GM10248 (cell line): ENCODE data around the gene FCHO2.
"Not testable (repeated sequence)": the region's sequence is repeated elsewhere in the genome, so short reads cannot be mapped to it uniquely, and the experiment has no call there.

Source experiments
- CTCF ChIA-PET: fragments of 300-600 bp; sonication (Branson Sonifier 250); formaldehyde crosslinking; extraction: SDS; loops from one replicate; lab custom pipeline; 2021; ENCODE audit warnings: antibody characterized with exemption; lab: Yijun Ruan, JAX
- POLR2A ChIA-PET: fragments of 350-650 bp; sonication (Branson Sonifier 250); formaldehyde crosslinking; extraction: SDS; loops from one replicate; lab custom pipeline; 2020; ENCODE audit warnings: antibody characterized with exemption; lab: Yijun Ruan, JAX
- DNase-seq: peaks from one replicate; pipeline ENCODE4 v3.0.0; 2012; ENCODE audit errors: extremely low spot score
- TF ChIP-seq, protein P1 (sequence below): IDR thresholded peaks from 2 replicates; pipeline ENCODE4 v1.5.1; 2012; ENCODE audit warnings: mild to moderate bottlenecking, low read depth; ENCODE audit errors: extremely low read depth, missing control alignments, control extremely low read depth

The FCHO2 gene

DNA sequence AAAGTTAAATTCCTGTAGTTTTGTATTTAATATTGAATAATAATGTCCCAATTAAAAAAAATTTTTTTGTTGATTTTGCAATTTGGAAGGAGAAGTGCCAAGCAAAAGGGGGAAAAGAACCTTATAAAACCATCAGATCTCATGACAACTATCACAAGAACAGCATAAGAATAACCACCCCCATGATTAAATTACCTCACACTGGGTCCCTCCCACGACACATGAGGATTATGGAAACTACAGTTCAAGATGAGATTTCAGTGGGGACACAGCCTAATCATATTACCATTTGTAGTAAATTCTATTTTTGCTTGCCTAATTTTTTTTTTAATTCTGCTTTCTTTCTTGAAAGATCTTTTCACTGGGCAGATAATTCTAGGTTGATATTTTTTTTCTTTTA, 33.4 kb upstream of the FCHO2 start:
- CTCF ChIA-PET = interaction anchor here (1.9 kb wide), 1 partner anchor 33 kb away, joined by 5 read pairs; the partner anchor contains the start of gene FCHO2
- POLR2A ChIA-PET = no interaction called here

DNA sequence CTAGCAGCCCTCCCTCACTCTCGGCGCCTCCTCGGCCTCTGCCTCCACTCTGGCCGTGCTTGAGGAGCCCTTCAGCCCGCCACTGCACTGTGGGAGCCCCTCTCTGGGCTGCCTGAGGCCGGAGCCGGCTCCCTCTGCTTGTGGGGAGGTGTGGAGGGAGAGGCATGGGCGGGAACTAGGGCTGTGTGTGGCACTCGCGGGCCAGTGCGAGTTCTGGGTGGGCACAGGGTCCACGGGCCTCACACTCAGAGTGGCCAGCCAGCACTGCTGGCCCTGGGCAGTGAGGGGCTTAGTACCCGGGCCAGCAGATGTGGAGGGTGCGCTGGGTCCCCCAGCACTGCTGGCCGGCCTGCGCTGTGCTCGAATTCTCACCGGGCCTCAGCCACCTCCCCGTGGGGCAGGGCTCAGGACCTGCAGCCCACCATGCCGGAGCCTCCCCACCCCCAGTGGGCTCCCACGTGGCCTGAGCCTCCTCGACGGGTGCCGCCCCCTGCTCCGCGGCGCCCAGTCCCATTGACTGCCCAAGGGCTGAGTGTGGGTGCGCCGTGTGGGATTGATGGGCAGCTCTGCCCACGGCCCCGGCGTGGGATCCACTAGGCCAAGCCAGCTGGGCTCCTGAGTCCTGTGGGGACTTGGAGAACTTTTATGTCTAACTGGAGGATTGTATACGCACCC, 30.4 kb upstream of the FCHO2 start:
- POLR2A ChIA-PET = no interaction called here
- CTCF ChIA-PET = interaction anchor here (1.5 kb wide), 1 partner anchor 11 kb away, joined by 5 read pairs; no protein-coding TSS in a partner anchor
- TF ChIP-seq, protein P1, sequence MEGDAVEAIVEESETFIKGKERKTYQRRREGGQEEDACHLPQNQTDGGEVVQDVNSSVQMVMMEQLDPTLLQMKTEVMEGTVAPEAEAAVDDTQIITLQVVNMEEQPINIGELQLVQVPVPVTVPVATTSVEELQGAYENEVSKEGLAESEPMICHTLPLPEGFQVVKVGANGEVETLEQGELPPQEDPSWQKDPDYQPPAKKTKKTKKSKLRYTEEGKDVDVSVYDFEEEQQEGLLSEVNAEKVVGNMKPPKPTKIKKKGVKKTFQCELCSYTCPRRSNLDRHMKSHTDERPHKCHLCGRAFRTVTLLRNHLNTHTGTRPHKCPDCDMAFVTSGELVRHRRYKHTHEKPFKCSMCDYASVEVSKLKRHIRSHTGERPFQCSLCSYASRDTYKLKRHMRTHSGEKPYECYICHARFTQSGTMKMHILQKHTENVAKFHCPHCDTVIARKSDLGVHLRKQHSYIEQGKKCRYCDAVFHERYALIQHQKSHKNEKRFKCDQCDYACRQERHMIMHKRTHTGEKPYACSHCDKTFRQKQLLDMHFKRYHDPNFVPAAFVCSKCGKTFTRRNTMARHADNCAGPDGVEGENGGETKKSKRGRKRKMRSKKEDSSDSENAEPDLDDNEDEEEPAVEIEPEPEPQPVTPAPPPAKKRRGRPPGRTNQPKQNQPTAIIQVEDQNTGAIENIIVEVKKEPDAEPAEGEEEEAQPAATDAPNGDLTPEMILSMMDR = no peak
- DNase-seq = no peak

More for the DNA sequence above, 33.4 kb upstream of the FCHO2 start:
- TF ChIP-seq, protein P1 = no peak
- no peak for DNase-seq

DNA sequence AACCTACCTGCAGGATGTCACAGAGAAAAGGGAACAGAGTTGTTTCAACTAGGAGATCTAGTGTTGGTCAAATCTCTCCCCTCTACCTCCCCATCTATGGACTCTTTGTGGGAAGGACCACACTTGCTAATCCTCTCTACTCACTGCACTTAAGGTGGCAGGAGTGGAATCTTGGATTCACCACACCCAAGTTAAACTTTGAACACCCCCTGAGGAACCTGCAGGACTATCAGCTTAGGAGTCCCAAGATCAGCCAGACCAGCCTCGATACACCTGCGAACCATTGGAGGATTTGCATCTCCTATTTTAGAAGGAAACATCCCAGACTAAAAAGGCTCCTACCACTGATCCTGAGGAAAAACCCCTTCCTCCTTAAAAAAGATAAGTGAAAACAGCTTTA, 23.2 kb upstream of the FCHO2 start:
- CTCF ChIA-PET, POLR2A ChIA-PET, DNase-seq: not testable (repeated sequence)

DNA sequence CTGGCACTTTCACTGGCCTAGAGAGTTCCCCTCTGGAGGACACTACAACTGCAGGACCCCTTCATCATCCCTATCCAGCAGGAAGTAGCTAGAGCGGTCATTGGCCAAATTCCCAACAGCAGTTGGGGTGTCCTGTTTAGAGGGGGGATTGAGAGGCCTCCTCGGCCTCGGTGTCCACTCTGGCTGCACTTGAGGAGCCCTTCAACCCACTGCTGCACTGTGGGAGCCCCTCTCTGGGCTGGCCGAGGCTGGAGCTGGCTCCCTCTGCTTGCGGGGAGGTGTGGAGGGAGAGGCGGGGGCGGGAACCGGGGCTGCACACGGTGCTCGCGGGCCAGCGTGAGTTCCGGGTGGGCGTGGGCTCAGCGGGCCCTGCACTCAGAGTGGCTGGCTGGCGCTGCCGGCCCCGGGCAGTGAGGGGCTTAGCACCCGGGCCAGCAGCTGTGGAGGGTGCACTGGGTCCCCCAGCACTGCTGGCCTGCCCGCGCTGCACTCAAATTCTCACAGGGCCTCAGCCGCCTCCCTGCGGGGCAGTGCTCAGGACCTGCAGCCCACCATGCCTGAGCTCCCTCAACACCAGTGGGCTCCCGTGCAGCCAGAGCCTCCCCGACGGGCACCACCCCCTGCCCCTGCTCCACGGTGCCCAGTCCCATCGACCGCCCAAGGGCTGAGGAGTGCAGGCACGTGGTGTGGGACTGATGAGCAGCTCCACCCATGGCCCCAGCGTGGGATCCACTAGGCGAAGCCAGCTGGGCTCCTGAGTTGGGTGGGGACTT, 20.7 kb upstream of the FCHO2 start:
- DNase-seq, POLR2A ChIA-PET, CTCF ChIA-PET: not testable (repeated sequence)

DNA sequence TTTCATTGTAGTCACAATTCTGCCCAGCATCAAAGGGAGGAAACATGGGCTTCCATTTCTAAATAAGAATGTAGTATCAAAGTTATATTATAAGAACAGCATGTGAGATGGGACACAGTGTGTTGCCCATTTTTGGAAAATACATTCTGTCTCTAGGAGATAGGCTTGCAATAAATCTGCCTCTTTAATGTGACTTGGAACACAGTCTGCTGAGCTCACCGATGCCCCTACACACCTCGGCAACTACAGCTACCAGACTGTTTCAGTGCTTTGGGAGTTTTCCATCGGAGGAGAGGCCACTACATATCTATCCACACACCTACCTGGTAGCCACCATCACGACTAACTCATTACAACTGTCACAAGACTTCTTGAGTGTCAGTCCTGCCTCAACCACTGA, 18.9 kb upstream of the FCHO2 start:
- CTCF ChIA-PET = no interaction called here
- no peak for DNase-seq
- TF ChIP-seq, protein P1 = no peak
- POLR2A ChIA-PET = no interaction called here

DNA sequence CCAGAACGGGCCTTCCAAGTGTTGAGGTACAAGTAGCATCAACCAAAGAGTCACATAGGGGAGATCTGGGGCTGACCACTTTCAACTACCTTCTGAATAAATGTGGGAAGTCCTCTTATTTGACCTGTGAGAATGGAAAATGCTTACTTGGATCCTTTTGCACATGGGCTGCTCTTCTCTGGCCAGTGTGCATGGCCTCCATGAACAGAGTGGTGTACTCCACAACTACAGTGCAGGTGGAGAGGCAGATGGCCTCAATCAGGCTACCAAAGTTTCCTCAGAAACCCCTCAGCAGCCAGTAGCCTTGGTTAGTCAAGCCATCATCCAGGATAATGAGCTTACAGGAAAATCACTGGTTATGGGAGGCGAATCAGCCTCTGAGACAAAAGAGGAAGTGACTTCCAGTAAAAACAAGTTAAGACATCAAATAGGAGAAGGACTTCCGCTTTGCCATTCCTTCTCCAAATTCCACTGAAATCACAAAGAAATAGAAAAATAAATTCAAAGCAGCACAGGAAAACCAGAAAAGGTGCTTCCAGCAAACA, 18.3 kb upstream of the FCHO2 start:
- TF ChIP-seq, protein P1 = no peak
- ChIA-PET POLR2A (no interaction called here), CTCF (interaction anchor here (1.1 kb wide), 1 partner anchor 119 kb away, joined by 3 read pairs; no protein-coding TSS in a partner anchor)
- no peak for DNase-seq

DNA sequence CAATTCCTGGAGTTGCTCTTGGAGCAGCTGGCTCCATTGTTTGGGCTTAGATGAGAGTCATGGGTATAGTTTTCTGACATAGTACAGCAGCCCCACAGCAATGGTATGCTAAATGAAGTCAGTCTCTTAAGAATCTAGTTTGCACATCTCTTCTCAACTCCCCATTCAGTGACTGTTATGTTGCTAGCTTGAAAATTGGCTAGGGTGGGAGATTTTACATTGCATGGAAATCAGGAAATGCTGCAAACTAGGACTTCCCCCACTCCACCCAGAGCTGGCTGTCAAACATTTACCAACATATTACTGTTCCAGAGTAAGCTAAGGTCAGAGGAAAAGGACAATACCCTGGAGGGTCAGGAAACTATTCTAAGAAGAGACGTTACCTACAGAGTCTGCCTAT, 17.6 kb upstream of the FCHO2 start:
- ChIA-PET POLR2A (no interaction called here), CTCF (interaction anchor here (1.1 kb wide), 1 partner anchor 120 kb away, joined by 3 read pairs; no protein-coding TSS in a partner anchor)
- TF ChIP-seq, protein P1 = no peak
- DNase-seq = no peak
